Adipocyte (in vitro differentiated cells): ENCODE measurements around the gene FRMD4A.

Source experiments
- DNase-seq: peaks from one replicate; pipeline ENCODE4 v3.0.0-alpha.2; 2015; ENCODE audit warnings: low read depth
- H3K27me3 ChIP-seq: replicated peaks from 2 replicates; pipeline ENCODE4 v1.7.0; 2013; ENCODE audit warnings: mild to moderate bottlenecking, low read length, moderate library complexity; ENCODE audit not compliant: control insufficient read depth, insufficient read depth
- H3K36me3 ChIP-seq: 2 replicates; pipeline ENCODE4 v1.7.0; 2013; ENCODE audit warnings: low read length, mild to moderate bottlenecking, moderate library complexity; ENCODE audit not compliant: control insufficient read depth, insufficient read depth, severe bottlenecking
- H3K4me1 ChIP-seq: 2 replicates; pipeline ENCODE4 v1.7.0; 2013; ENCODE audit warnings: mild to moderate bottlenecking, low read length, moderate library complexity; ENCODE audit not compliant: control insufficient read depth, insufficient read depth
- H3K4me3 ChIP-seq: 2 replicates; pipeline ENCODE4 v1.7.0; 2013; ENCODE audit warnings: mild to moderate bottlenecking, low read length, moderate library complexity
- H3K9ac ChIP-seq: 2 replicates; pipeline ENCODE4 v1.7.0; 2013; ENCODE audit warnings: mild to moderate bottlenecking, low read length, moderate library complexity
- H3K9me3 ChIP-seq: 2 replicates; pipeline ENCODE4 v1.7.0; 2013; ENCODE audit warnings: mild to moderate bottlenecking, low read length, moderate library complexity; ENCODE audit not compliant: control insufficient read depth

FRMD4A gene

DNA sequence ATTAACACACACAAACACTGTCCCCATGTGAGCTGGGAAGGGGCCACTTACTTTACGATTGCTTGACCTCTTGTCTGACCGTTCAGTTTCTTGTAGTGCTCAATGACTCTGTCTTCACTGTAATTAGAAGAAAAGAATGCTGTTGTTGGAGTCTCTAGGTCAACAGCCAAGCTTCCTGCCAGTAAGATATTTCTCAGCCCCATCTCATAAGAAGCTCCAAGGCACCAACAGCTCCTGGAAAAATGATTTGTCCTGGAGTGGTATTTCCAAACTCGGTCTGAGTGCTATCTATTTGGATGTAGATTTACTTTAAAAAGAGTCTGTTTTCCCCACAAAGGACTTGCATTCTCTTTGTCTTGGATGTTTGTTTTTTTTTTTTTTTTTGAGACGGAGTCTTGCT is 590.3 kb downstream of the FRMD4A start:
- DNase-seq, result no peak
- Histone ChIP-seq H3K4me3 (no peak overlapping the region), H3K4me1 (no peaks in the 10 kb centered on the region), H3K36me3 (peaks cover 84% of the 10 kb centered on the region), H3K9ac (no peak overlapping the region), H3K27me3 (no peaks in the 10 kb centered on the region), H3K9me3 (no peaks in the 10 kb centered on the region)

DNA sequence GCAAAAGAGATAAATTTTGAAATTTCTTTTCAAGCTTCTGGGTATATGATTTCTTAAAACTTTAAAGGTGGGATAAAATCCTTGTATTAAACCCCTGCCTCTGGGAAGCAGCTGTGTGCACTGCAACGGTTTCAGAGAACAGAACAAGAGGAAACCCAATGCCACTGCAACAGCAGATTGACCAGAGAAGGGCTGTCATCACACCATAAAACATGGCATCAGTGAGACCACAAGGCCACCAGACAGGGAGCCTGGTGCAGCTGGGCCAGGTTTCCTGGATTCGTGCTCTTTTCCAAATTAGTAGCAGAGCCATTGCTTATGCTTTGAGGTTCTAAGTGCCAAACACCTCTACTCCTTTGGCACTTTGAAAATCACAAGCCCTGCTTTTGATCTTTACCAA is 591.5 kb downstream of the FRMD4A start:
- Histone ChIP-seq H3K4me3 (no peak overlapping the region), H3K9me3 (no peaks in the 10 kb centered on the region), H3K27me3 (no peaks in the 10 kb centered on the region), H3K36me3 (peaks cover 82% of the 10 kb centered on the region), H3K9ac (no peak overlapping the region), H3K4me1 (no peaks in the 10 kb centered on the region)
- DNase-seq, result no peak

DNA sequence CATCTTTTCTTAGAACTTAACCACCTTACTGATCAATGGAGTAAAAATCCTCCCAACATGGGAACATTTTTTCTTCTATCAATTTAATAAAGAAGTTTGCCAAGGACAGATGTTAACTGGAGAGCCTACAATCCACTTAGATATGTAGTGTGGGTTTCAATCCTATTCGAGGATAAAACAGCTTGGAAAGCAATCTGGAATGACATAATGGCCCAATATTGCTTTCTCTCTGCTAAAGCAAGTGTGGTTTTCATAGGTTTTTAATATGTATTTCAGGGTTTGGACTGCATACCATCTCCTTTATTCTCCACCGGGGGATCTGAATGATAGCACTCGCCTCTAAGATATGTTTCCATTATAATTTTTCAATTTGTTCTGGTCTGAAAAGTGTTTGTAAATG is 594.2 kb downstream of the FRMD4A start:
- Histone ChIP-seq H3K4me3 (no peak overlapping the region), H3K4me1 (peaks cover 3% of the 10 kb centered on the region), H3K9ac (no peak overlapping the region), H3K36me3 (peaks cover 88% of the 10 kb centered on the region), H3K27me3 (no peaks in the 10 kb centered on the region), H3K9me3 (no peaks in the 10 kb centered on the region)
- no peak for DNase-seq

DNA sequence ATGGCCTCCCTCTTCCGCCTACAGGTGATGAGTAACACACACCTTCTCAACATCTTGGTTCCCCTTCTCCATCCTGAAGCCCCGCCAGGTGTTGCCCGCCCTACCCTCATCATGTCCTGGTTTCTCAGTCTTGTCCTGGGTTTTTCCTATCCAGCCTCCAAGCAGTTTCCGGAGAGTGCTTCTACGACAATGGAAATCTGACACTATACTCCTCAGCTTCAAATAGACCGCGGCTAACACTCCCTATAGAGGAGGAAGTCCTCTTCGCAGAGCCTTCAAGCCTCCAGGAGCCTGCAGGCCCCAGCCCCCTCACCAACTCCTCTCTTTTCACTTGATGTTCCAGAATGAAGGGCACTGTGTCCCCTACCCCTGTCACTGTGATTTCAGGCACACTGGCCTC is 596.6 kb downstream of the FRMD4A start:
- Histone ChIP-seq H3K9ac (no peak overlapping the region), H3K4me1 (peaks cover 3% of the 10 kb centered on the region), H3K27me3 (no peaks in the 10 kb centered on the region), H3K9me3 (no peaks in the 10 kb centered on the region), H3K36me3 (peaks cover 83% of the 10 kb centered on the region), H3K4me3 (no peak overlapping the region)
- no peak for DNase-seq

DNA sequence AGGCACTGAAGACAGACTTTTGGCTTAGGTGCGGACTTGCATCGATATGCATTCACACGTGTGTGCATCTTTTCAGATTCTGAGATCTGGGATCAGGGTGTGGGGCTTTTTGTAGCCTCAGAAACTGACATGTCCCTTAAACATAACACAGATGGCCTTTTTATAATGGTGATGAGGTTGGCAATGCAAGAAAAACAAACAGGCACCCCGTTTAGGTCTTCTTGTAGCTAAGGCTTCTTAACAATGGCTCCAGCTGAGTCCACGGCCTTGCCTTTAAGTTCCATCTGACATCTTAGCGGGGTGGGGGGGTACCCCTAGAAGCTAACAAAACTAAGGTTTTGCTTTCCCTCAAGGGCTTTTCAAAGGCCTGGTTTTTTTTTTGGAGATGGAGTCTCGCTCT is 597.7 kb downstream of the FRMD4A start:
- DNase-seq, result no peak
- H3K27me3 ChIP-seq, result no peaks in the 10 kb centered on the region
- no peaks in the 10 kb centered on the region for H3K9me3 ChIP-seq
- H3K4me1 ChIP-seq, result peaks cover 3% of the 10 kb centered on the region
- H3K9ac ChIP-seq, result no peak overlapping the region
- no peak overlapping the region for H3K4me3 ChIP-seq
- peaks cover 79% of the 10 kb centered on the region for H3K36me3 ChIP-seq

DNA sequence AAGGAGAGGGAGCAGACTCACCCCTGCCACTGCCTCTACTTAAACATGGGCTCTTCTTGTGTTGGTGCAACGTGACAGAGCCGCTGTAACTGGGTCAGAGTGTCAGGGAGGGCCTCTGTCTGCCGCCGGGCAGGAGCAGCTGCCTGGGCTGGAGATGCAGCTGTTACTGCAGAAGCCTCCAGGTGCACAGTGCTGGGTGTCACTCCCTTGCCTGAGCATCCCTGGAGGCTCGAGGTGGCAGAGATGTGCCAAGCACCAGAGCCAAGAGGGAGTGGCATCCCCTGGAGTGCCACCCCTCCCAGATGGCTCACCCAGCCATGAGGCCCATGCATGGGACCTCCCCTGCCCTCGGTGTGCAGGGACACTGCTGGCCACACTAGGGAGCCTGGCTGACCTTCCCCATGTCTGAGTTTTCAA is 598.3 kb downstream of the FRMD4A start:
- Histone ChIP-seq H3K4me3 (no peak overlapping the region), H3K4me1 (peaks cover 3% of the 10 kb centered on the region), H3K27me3 (no peaks in the 10 kb centered on the region), H3K36me3 (peaks cover 79% of the 10 kb centered on the region), H3K9me3 (no peaks in the 10 kb centered on the region), H3K9ac (no peak overlapping the region)
- no peak for DNase-seq

DNA sequence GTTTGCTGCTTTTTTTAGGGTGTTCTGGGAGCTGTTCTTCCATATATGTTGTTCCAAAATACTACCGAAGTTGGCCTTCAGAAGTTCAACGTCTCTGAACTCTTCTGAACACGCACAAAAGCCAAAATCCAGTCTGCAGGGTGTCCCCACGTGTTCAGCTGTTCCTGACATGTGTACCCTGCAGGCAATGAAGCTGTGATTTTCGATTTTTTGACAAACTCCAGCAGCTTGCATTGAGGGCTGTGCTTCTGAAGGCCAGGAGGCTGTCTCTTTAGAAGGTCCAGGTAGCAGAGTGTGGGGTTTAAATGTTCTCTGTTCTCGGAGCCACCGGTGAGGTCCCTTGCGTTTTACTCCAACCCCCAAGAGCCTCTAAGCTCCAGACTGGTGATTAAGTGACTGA is 598.9 kb downstream of the FRMD4A start:
- H3K9ac ChIP-seq, result no peak overlapping the region
- H3K4me3 ChIP-seq, result no peak overlapping the region
- peaks cover 3% of the 10 kb centered on the region for H3K4me1 ChIP-seq
- H3K36me3 ChIP-seq, result peaks cover 77% of the 10 kb centered on the region
- no peak for DNase-seq
- H3K9me3 ChIP-seq, result no peaks in the 10 kb centered on the region
- no peaks in the 10 kb centered on the region for H3K27me3 ChIP-seq

DNA sequence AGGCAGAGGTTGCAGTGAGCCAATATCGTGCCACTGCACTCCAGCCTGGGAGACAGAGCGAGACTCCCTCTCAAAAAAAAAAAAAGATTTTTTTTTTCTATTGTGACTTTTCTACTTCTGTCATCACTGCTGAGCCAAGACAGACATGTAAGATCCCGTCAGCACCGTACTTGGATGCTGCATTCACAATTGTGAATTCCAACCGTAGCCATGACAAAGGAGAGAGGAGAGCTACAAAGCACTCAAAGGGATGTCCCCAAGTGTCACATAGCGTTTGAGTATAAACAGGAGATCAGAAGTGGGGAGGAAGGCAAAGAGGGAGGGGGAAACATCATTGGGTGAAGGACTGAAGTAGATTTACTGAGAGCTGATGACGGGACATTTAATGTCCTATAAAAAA is 599.8 kb downstream of the FRMD4A start:
- Histone ChIP-seq H3K27me3 (no peaks in the 10 kb centered on the region), H3K4me1 (peaks cover 3% of the 10 kb centered on the region), H3K36me3 (peaks cover 75% of the 10 kb centered on the region), H3K4me3 (no peak overlapping the region), H3K9ac (no peak overlapping the region), H3K9me3 (no peaks in the 10 kb centered on the region)
- no peak for DNase-seq

DNA sequence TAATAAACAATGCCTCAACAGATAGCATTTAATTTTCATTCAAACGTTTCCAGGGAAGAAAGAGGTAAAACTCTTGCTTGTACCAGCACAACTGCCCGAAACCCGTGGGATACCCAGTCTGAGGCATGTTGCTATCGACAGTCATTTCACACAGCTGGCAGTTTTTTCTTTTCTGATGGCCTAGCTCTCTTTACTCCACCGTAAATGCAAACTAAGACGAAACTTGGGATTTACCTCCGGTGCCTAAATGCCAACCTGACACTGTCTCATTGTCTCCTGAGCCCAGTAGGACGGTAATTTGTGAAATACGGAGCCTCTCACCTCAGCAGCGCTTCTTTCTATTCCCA is 600.4 kb downstream of the FRMD4A start:
- peaks cover 71% of the 10 kb centered on the region for H3K36me3 ChIP-seq
- H3K27me3 ChIP-seq, result no peaks in the 10 kb centered on the region
- DNase-seq, result no peak
- H3K4me1 ChIP-seq, result peaks cover 3% of the 10 kb centered on the region
- H3K9me3 ChIP-seq, result no peaks in the 10 kb centered on the region
- no peak overlapping the region for H3K4me3 ChIP-seq
- H3K9ac ChIP-seq, result no peak overlapping the region

DNA sequence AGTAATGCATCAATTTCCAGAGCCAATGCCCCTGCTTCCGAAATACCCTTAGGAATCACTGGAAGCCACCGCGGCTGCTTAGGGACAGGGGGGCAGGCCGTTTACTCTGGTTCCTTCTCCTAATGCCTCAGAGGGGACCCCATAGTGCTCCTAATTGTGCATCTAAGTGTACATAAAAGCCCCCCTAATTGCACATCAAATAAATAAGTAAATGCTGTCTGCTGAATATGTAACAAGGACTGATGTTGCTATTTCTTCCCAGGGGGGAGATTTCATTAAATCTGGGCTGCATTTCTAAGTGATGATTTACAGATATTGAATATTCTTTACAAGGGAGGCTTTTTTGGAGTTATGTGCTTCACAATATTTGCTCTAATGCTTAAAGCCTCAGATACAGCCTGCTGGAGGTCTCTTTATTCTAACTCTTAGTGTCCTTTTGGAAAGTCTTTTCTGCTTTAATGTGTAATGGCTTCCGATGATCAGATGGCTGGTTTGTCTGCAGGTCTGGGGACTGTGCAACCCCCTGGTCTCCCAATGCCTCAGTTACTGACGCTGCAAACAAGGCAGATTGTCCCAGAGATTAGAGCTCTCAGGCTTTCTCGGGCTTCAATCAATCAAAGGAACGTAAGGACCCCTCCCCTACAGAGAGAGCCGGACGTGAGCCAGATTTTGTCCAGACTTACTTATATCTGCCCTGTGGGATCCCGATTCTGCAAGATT is 601.0 kb downstream of the FRMD4A start:
- Histone ChIP-seq H3K9ac (no peak overlapping the region), H3K9me3 (no peaks in the 10 kb centered on the region), H3K36me3 (peaks cover 68% of the 10 kb centered on the region), H3K27me3 (no peaks in the 10 kb centered on the region), H3K4me1 (peaks cover 3% of the 10 kb centered on the region), H3K4me3 (no peak overlapping the region)
- DNase-seq, result no peak

DNA sequence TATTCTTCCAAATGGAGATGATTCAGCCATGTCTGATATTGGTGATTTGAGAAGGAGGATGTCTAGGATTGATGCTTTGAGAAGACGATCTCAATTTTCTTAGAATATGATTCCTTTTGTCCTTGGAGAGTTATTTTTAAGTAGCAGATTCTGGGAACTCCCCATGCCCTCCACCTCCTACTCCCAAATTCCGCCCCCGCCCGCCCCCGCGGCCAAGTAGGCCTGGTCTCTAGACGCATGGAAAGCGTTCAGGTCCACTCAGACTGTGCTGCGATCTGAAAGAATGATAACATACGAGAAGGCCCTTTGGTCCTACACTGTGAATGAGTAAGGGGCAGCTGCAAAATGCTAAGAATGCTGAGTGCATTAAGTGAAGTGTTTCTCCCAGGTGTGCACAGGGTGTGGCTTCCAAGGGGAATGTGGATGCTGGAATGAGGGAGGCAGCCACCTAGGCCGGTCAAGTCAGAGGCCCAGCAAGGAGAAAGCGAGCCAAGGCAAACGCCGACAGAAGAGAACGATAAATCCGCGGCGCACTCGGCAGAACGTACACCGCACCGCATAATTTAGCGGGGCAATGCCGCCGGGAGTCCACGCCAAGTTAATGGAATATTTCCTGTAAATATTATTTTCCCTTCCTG is 601.7 kb downstream of the FRMD4A start:
- peaks cover 3% of the 10 kb centered on the region for H3K4me1 ChIP-seq
- no peaks in the 10 kb centered on the region for H3K27me3 ChIP-seq
- no peak for DNase-seq
- H3K9ac ChIP-seq, result no peak overlapping the region
- peaks cover 64% of the 10 kb centered on the region for H3K36me3 ChIP-seq
- H3K9me3 ChIP-seq, result no peaks in the 10 kb centered on the region
- no peak overlapping the region for H3K4me3 ChIP-seq

DNA sequence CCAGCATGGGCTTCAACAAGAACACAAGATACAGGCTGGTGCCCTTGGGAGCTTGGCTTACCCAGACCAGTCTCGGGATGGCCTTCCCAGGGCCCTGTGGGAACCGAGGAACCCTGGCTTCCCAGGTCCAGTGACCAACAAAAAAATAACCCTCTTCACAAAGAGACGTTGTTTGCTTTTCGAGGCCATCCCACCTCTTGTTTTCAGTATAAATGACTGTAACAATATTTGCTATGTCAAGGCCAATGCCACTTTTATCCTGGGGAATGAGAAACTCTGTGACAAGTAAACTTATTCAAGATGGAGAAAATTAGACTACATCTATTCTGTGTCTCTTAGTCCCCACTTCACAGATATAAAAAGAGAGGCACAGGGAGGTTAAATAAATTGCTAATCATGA is 605.1 kb downstream of the FRMD4A start:
- H3K27me3 ChIP-seq, result no peaks in the 10 kb centered on the region
- peaks cover 51% of the 10 kb centered on the region for H3K36me3 ChIP-seq
- no peak for DNase-seq
- no peak overlapping the region for H3K9ac ChIP-seq
- H3K4me1 ChIP-seq, result no peaks in the 10 kb centered on the region
- no peak overlapping the region for H3K4me3 ChIP-seq
- H3K9me3 ChIP-seq, result no peaks in the 10 kb centered on the region
